ENCODE data around the gene LRRC8C.

GRCh38 chr1:89735479-89735878 is 102.6 kb downstream of the LRRC8C start:
- no peak for TF ChIP-seq CTCF (IDR thresholded peaks at IDR 0.05; ENCODE audit: low read depth, low read length, poor library complexity, severe bottlenecking)
- no peak for TF ChIP-seq EZH2phosphoT487 (IDR thresholded peaks at IDR 0.05; ENCODE audit: borderline replicate concordance, low read length)

All from DOHH2 (cell line).